Inferior parietal cortex (tissue), 1 donor: Measurements from ENCODE around the gene ZNF714.
A peak's percentile ranks its signal among the peaks of the same experiment; 100 is the strongest.

Experiments used
- DNase-seq: peaks from one replicate; pipeline ENCODE4 v3.0.0-alpha.2; 2016; ENCODE audit errors: extremely low spot score

Gene ZNF714

DNA sequence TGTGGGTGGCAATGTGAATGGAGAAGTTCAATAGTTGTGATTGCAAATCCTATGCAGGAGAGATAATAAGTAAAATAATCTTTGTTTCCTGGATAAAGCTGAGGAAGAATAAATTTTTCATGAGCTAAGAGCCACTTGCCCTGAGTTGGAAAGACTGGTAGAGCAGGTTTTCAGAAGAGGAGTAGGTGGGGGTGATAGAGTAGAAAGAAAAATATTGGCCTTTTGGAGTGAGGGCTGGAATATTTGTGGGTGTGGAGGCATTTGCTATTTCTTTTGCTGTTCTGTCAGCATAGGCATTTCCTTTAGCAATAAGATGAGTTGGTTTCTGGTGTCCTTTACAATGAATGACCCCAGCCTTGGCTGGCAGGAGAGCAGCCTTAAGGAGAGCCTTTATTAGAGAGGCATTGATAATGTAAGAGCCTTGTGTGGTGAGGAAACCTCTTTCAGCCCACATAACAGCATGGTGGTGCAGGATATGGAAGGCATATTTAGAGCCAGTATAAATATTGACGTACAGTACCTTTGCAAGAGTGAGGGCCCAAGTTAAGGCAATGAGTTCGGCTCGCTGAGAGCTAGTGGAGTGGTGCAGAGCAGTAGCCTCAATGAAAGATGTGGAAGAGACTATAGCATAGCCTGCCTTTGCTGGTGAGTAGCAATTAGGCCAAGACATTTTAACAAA, 48.2 kb downstream of the ZNF714 start:
- no peak for DNase-seq

GRCh38 chr19:21133633-21134032, 51.6 kb downstream of the ZNF714 start:
- no peak for DNase-seq

GRCh38 chr19:21134934-21135366, 52.9 kb downstream of the ZNF714 start:
- no peak for DNase-seq

- no peak for DNase-seq
These were observed 53.4 kb downstream of the ZNF714 start for GRCh38 chr19:21135433-21135832.

- DNase-seq = no peak
These were observed 56.1 kb downstream of the ZNF714 start for GRCh38 chr19:21138130-21138529.

- DNase-seq = peak; percentile 6
These were observed 59.0 kb downstream of the ZNF714 start for GRCh38 chr19:21141006-21141405.

DNA sequence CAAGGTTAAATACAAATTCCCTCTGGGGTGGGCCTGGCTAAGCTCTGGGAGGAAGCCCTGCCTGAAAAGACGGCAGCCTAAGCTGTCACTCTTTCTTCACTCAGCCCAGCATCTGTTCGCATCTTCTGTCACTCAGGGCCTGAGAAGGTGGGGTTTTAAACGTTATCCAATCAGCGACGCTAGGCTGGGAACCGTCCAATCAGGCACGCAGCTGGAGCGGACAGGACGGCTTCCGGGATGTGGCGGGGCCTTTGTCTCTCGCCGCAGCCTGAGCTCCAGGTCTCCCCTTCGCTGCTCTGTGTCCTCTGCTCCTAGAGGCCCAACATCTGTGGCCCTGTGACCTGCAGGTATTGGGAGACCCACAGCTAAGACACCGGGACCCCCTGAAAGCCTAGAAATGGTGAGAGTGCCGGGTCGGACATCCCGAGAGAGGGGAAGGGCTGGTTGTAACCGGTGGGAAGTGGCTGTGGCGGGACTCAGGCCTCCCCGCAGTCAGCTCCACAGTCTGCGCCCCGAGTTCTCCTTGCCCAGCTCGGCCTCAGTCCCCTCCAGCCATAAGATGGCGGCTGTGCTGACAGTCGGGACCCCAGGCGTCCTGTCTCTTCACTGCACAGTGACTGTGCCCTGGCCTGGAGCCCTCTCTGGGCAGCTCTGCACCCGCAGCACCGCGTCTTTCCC, 59.9 kb downstream of the ZNF714 start, which contains the start of gene ZNF431:
Gene ZNF431, plus strand, starts transcription at position 254 of the 678 bp plus-strand sequence. Its CDS starts 144 bp downstream, at position 398.
- peak; percentile 97 for DNase-seq

DNA sequence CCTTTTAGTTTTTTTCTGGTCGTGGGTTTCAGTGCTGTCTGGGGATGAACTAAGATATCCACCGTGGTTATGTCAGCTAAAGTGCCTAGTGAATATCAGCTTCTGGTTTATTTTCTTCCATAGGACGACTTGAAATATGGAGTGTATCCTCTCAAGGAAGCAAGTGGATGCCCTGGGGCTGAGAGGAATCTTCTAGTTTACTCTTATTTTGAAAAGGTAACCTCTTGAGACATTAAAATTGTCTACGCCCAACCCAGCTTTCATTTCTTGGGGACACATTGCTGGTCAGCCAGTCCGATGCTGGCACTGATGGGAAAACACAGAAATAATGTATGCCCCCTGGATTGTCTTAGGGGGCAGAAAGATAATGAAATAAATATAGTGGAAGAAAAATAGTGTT, 61.4 kb downstream of the ZNF714 start:
- no peak for DNase-seq

GRCh38 chr19:21143854-21144253, 61.9 kb downstream of the ZNF714 start:
- no peak for DNase-seq

- no peak for DNase-seq
These were observed 65.5 kb downstream of the ZNF714 start for GRCh38 chr19:21147540-21147939.

DNA sequence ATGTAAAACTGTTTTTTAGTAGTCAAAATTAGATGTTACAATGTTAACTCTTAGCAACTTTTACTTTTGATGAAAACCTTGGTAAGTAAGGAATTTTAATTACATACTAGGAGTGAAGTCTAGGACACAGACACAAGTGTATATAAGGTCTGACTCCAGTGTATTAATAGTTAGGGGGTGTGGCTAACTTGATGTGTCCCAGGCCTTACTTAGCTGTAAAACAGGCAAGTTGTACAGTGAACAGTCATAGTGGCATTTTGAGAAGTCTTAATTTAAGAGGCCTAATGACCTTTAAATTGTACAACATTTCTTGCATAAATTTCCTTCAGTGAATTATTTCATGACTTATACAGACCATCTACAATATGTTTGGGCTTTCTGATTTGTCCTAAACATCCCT, 66.7 kb downstream of the ZNF714 start:
- no peak for DNase-seq

- no peak for DNase-seq
These were observed 67.9 kb downstream of the ZNF714 start for GRCh38 chr19:21149877-21150276.

DNA sequence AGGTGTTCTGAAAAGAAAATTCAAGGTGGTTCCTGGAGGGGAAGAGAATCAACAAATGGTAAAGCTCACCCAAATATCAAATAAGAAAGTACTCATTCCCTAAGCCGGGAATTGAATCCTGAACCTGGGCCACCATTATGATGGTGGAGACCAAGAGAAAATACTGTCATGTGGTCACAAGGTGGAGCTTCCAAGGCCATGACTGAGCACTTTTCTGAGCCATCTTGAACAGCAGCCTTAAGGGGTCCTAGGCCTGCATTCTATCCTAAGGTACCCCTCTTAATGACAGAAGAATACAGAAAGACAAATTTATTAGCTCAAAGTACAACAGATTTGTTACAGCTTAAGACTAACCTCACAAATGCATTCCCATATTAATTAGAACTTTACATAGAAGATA, 69.5 kb downstream of the ZNF714 start:
- DNase-seq = no peak

DNA sequence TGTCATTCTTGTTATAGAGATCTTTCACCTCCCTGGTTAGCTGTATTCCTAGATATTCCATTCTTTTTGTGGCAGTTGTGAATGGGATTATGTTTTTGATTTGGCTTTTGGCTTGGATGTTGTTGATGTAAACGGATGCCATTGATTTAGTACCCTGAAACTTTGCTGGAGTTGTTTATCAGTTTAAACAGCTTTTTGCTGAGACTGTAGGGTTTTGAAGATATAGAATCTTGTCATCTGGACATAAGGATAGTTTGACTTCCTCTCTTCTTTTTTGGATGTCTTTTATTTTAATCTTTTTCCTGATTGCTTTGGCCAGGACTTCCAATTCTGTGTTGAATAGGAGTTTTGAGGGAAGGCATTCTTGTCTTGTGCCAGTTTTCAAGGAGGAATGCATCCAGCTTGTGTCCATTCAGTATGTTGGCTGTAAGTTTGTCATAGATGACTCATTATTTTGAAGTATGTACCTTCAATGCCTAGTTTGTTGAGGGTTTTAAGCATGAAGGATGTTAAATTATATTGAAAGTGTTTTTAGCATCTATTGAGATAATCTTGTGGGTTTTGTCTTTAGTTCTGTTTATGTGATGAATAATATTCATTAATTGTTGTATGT, 76.6 kb downstream of the ZNF714 start:
- no peak for DNase-seq

DNA sequence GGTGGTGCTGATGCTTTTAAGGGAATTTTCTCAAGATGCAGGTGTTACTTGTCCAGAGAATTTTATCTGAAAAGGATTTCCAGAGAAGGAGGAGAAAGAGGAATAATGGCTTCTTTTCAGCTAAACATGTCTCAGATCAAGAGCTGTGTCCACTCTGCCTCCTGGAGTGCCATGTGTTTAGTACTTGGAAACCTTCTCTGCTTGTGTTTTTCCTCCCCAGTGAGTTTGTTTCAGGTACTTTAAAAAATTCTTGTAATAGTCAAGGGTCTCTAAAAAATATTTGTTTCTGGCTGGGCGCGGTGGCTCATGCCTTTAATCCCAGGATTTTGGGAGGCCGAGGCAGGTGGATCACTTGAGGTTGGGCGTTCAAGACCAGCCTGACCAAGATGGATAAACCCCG, 82.5 kb downstream of the ZNF714 start:
- DNase-seq = no peak

DNA sequence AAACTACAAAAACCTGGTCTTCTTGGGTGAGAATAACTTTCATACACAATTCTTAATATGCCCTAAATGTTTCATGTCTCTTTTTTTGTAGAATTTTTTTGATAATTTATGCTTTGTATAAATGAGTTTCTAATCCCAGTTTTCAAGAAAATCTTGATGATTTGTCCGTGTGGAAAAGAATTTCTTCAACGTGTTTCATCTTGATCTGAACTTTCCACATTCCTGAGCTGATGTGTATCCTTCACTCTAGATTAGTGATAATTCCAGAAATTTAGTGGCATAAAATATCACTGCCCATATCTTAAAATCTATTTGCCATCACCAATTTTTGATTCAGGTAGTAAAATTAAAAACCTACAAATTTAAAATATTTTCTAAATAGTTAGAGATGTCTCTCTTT, 84.4 kb downstream of the ZNF714 start:
- no peak for DNase-seq
